Thymus (tissue), 11 donors: ENCODE results near the gene RETN. TPM values are rescaled to one million over a fixed set of nuclear protein-coding genes. Genes with fewer than 3 reads are reported as not detected.
"Not testable (repeated sequence)": the region's sequence is repeated elsewhere in the genome, so short reads cannot be mapped to it uniquely, and the experiment has no call there.

ENCODE experiments used
- DNase-seq, 9 donors: peaks; one replicate each; pipeline ENCODE4 v3.0.0-alpha.2; 2013; ENCODE audit warnings: low spot score in 9 of 9, low read depth in 6 of 9, missing footprints in 1 of 9
- H3K27ac ChIP-seq, 2 donors: one replicate each; pipeline ENCODE4 v1.5.1; 2013; ENCODE audit warnings: control low read depth in 1 of 2, low read depth in 1 of 2, low read length in 1 of 2, mild to moderate bottlenecking in 1 of 2, moderate library complexity in 1 of 2
- H3K27me3 ChIP-seq, 2 donors: one replicate each; pipeline ENCODE4 v1.5.1; 2013; ENCODE audit warnings: low read length in 1 of 2; ENCODE audit not compliant: control insufficient read depth in 2 of 2, insufficient read depth in 1 of 2
- H3K36me3 ChIP-seq, 2 donors: one replicate each; pipeline ENCODE4 v1.5.1; 2013; ENCODE audit warnings: low read length in 1 of 2, mild to moderate bottlenecking in 1 of 2, moderate library complexity in 1 of 2; ENCODE audit not compliant: control insufficient read depth in 2 of 2, insufficient read depth in 2 of 2
- H3K4me1 ChIP-seq, 2 donors: one replicate each; pipeline ENCODE4 v1.5.1; 2013; ENCODE audit warnings: low read length in 2 of 2; ENCODE audit not compliant: control insufficient read depth in 2 of 2, insufficient read depth in 2 of 2
- H3K4me3 ChIP-seq, 2 donors: one replicate each; pipeline ENCODE4 v1.5.1; 2013; ENCODE audit warnings: low read length in 2 of 2, control low read depth in 1 of 2, mild to moderate bottlenecking in 1 of 2
- H3K9me3 ChIP-seq, 2 donors: one replicate each; pipeline ENCODE4 v1.5.1; 2013; ENCODE audit warnings: low read length in 1 of 2, mild to moderate bottlenecking in 1 of 2; ENCODE audit not compliant: control insufficient read depth in 2 of 2, insufficient read depth in 1 of 2
- WGBS: extraction: QIAGEN DNeasy Blood & Tissue Kit; methylation state at CpG from one replicate; pipeline ENCODE4 v1.1.7; 2013; 5-methylcytosine and 5-hydroxymethylcytosine counted together
- polyA plus RNA-seq: library from polyadenylated mRNA; stranded (reverse); fragments of 200-250 nt; gene quantifications from one replicate; pipeline ENCODE4 v1.2.3, GENCODE V29; 2013
- total RNA-seq: library from RNA; stranded (reverse); fragments of 120-200 nt; gene quantifications from one replicate; pipeline ENCODE4 v1.2.4, GENCODE V29; 2013
- donor health status: healthy.

The RETN gene
- total and polyA plus RNA-seq, 2 donors, result 9.5 to 33.1 TPM

- Histone ChIP-seq H3K4me3 (no peak overlapping the region), H3K36me3 (peaks cover 71% of the 10 kb centered on the region in 2 donors), H3K27ac (peak overlapping the region; percentile 69 to 96), H3K9me3 (peaks cover 1 to 23% of the 10 kb centered on the region in 2 donors), H3K4me1 (peaks cover 35 to 84% of the 10 kb centered on the region in 2 donors), H3K27me3 (no peaks in the 10 kb centered on the region)
- DNase-seq, result peak; percentile 69 to 93 (median 79)
- WGBS, result 37% methylated on average over 8 of the region's 8 CpGs
These were observed 25.8 kb upstream of the RETN start for GRCh38 chr19:7643031-7643415.

GRCh38 chr19:7643629-7644549 is 25.0 kb upstream of the RETN start:
- not testable (repeated sequence) for H3K4me3 ChIP-seq, H3K27me3 ChIP-seq, DNase-seq
- Histone ChIP-seq H3K27ac (peak overlapping the region in 1 of 2 donors; percentile 96), H3K36me3 (peaks cover 67 to 74% of the 10 kb centered on the region in 2 donors), H3K9me3 (peaks cover 1 to 23% of the 10 kb centered on the region in 2 donors), H3K4me1 (peaks cover 28 to 75% of the 10 kb centered on the region in 2 donors)
- whole genome bisulfite sequencing, result 78% methylated on average over 10 of the region's 10 CpGs

- H3K27me3 ChIP-seq, result no peaks in the 10 kb centered on the region
- H3K27ac ChIP-seq, result peak overlapping the region in 1 of 2 donors; percentile 94
- H3K9me3 ChIP-seq, result peaks cover 1 to 23% of the 10 kb centered on the region in 2 donors
- WGBS, result 95% methylated on average over 20 of the region's 20 CpGs
- no peak for DNase-seq
- H3K36me3 ChIP-seq, result peaks cover 66 to 69% of the 10 kb centered on the region in 2 donors
- no peak overlapping the region for H3K4me3 ChIP-seq
- H3K4me1 ChIP-seq, result peaks cover 27 to 73% of the 10 kb centered on the region in 2 donors
These were observed 24.3 kb upstream of the RETN start for GRCh38 chr19:7644550-7644877.

GRCh38 chr19:7645163-7645562 is 23.7 kb upstream of the RETN start:
- peaks cover 60 to 62% of the 10 kb centered on the region in 2 donors for H3K36me3 ChIP-seq
- DNase-seq, result no peak

GRCh38 chr19:7645656-7646425 is 23.0 kb upstream of the RETN start:
- peak overlapping the region in 1 of 2 donors; percentile 44 for H3K4me3 ChIP-seq
- peaks cover 53 to 56% of the 10 kb centered on the region in 2 donors for H3K36me3 ChIP-seq
- DNase-seq, result peak in 2 of 9 donors; percentile 30 to 68
- H3K4me1 ChIP-seq, result peaks cover 31 to 78% of the 10 kb centered on the region in 2 donors
- WGBS, result 89% methylated on average over 20 of the region's 20 CpGs
- peaks cover 0 to 3% of the 10 kb centered on the region in 2 donors for H3K27me3 ChIP-seq
- H3K27ac ChIP-seq, result peak overlapping the region; percentile 43 to 94
- peaks cover 1 to 23% of the 10 kb centered on the region in 2 donors for H3K9me3 ChIP-seq

More at GRCh38 chr19:7645163-7645562, 23.7 kb upstream of the RETN start:
- Histone ChIP-seq H3K4me1 (peaks cover 29 to 77% of the 10 kb centered on the region in 2 donors), H3K27ac (peak overlapping the region; percentile 56 to 94), H3K9me3 (peaks cover 1 to 23% of the 10 kb centered on the region in 2 donors), H3K27me3 (no peaks in the 10 kb centered on the region), H3K4me3 (no peak overlapping the region)
- 96% methylated on average over 14 of the region's 14 CpGs for WGBS

- WGBS, result 97% methylated on average over 8 of the region's 8 CpGs
- H3K4me3 ChIP-seq, result peak overlapping the region in 1 of 2 donors; percentile 44
- no peak for DNase-seq
- H3K4me1 ChIP-seq, result peaks cover 31 to 79% of the 10 kb centered on the region in 2 donors
- peaks cover 52% of the 10 kb centered on the region in 2 donors for H3K36me3 ChIP-seq
- H3K9me3 ChIP-seq, result peaks cover 1 to 23% of the 10 kb centered on the region in 2 donors
- peaks cover 0 to 6% of the 10 kb centered on the region in 2 donors for H3K27me3 ChIP-seq
- H3K27ac ChIP-seq, result peak overlapping the region in 1 of 2 donors; percentile 94
These were observed 22.5 kb upstream of the RETN start for GRCh38 chr19:7646426-7646700.

GRCh38 chr19:7647156-7647555 is 21.7 kb upstream of the RETN start:
- WGBS, result 98% methylated on average over 26 of the region's 26 CpGs
- Histone ChIP-seq H3K27ac (no peak overlapping the region), H3K9me3 (peaks cover 0 to 20% of the 10 kb centered on the region in 2 donors), H3K27me3 (peaks cover 0 to 6% of the 10 kb centered on the region in 2 donors), H3K4me1 (peaks cover 27 to 78% of the 10 kb centered on the region in 2 donors), H3K36me3 (peaks cover 45 to 46% of the 10 kb centered on the region in 2 donors), H3K4me3 (no peak overlapping the region)
- DNase-seq, result no peak

- H3K27ac ChIP-seq, result no peak overlapping the region
- no peak for DNase-seq
- peaks cover 0 to 6% of the 10 kb centered on the region in 2 donors for H3K27me3 ChIP-seq
- peaks cover 36 to 38% of the 10 kb centered on the region in 2 donors for H3K36me3 ChIP-seq
- 93% methylated on average over 15 of the region's 15 CpGs for WGBS
- H3K4me3 ChIP-seq, result no peak overlapping the region
- H3K9me3 ChIP-seq, result peaks cover 0 to 20% of the 10 kb centered on the region in 2 donors
- peaks cover 23 to 77% of the 10 kb centered on the region in 2 donors for H3K4me1 ChIP-seq
These were observed 20.4 kb upstream of the RETN start for GRCh38 chr19:7648265-7649014.
